ENCODE measurements around the gene STRA6. TPM values are rescaled to one million over a fixed set of nuclear protein-coding genes. Genes with fewer than 3 reads are reported as not detected.
A peak's percentile ranks its signal among the peaks of the same experiment; 100 is the strongest.

STRA6 gene
- total and polyA plus RNA-seq, 2 of the 8 experiments (the other 6 are each of a cell fraction or from before 2014, with no cell fraction given) = 9.3 to 14.5 TPM

DNA sequence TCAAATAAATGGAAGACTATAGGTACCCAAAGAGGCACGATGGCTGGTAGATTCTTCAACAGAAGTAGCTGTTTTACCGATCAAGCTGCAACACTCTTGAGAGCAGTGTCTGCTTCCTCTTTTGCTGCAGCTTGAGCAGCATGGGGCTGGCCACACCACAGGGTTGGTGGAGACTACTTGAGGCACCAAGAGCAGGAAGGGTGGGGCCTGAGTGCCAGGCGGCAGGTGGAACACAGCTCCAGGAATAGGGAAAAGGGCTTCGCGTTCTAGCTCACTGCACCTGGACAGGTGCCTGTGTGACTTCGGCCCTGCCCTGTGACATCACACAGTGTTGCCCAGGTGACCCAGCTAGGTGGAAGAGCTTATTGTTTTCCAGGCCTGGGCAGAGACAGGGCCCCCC is 33.4 kb upstream of the STRA6 start, which contains the start of gene CCDC33:
Gene CCDC33, plus strand, starts transcription at position 365 of the 400 bp plus-strand sequence. CDS start 394 bp downstream, outside the sequence.
- no peak within 1 kb of the TSS for H3K56ac ChIP-seq (replicated peaks; ENCODE audit: insufficient read length, low read depth, low read length)
- no peak within 1 kb of the TSS for H3K23ac ChIP-seq (ENCODE audit: insufficient read length)
- H2BK12ac ChIP-seq (ENCODE audit: low read depth, low read length) = no peak within 1 kb of the TSS; the same call in 1 of the 2 replicates
- H3K79me1 ChIP-seq (ENCODE audit: low read depth, low read length) = no peaks in the 10 kb centered on the region
- no peak within 1 kb of the TSS for H2AK5ac ChIP-seq (ENCODE audit: low read depth, low read length)
- H4K5ac ChIP-seq (ENCODE audit: insufficient read length, low read depth, low read length) = no peak within 1 kb of the TSS
- 87% methylated on average over 6 of the region's 6 CpGs; no CpG with 5 or more reads in 1 of the 2 experiments for WGBS, 2 experiments (ENCODE audit: extremely low coverage in 1 of 2, insufficient coverage in 1 of 2, insufficient read length in 1 of 2, insufficient replicate concordance in 2 of 2, low coverage in 1 of 2, low lambda C conversion rate in 2 of 2, missing lambda C conversion rate in 1 of 2)
- TF ChIP-seq CREB1 (IDR thresholded peaks at IDR 0.05) (no peak), RFX5 (IDR thresholded peaks at IDR 0.05; ENCODE audit: borderline replicate concordance, low read depth, low read length) (no peak), CBX8 (IDR thresholded peaks at IDR 0.05; ENCODE audit: borderline replicate concordance, low read depth, low read length) (no peak), BACH1 (IDR thresholded peaks at IDR 0.05; ENCODE audit: low read length) (no peak), HDAC6 (IDR thresholded peaks at IDR 0.05; ENCODE audit: low read depth, low read length) (no peak), PHF8 (conservative IDR thresholded peaks at IDR 0.05; ENCODE audit: low read depth, low read length) (no peak), POU5F1 (IDR thresholded peaks at IDR 0.05; ENCODE audit: low read depth, low read length) (no peak), ZNF274 (IDR thresholded peaks at IDR 0.05; ENCODE audit: borderline replicate concordance, extremely low read depth, low read length) (no peak), FOSL1 (IDR thresholded peaks at IDR 0.05; ENCODE audit: insufficient read depth, low read depth, low read length) (no peak), KDM5A (IDR thresholded peaks at IDR 0.05; ENCODE audit: low read length) (no peak), MAFK (IDR thresholded peaks at IDR 0.05; ENCODE audit: low read depth, low read length) (no peak), SP2 (IDR thresholded peaks at IDR 0.05; ENCODE audit: low read length) (no peak), KDM1A (IDR thresholded peaks at IDR 0.05; ENCODE audit: borderline replicate concordance, low read length) (no peak)
- no peak within 1 kb of the TSS for H3K4me2 ChIP-seq (ENCODE audit: insufficient read depth in 1 of 2, low read depth in 2 of 2, low read length in 2 of 2)
- H4K20me1 ChIP-seq (replicated peaks in 1 of 2; ENCODE audit: control insufficient read depth in 1 of 2, insufficient read depth in 2 of 2, low read length in 2 of 2) = no peaks in the 10 kb centered on the region
- no peaks in the 10 kb centered on the region for H3K9me3 ChIP-seq (ENCODE audit: insufficient read depth in 2 of 2, low read depth in 1 of 2, low read length in 1 of 2)
- peaks cover 0 to 9% (median 5%) of the 10 kb centered on the region in 4 experiments; a peak in 3 of 7 replicates for H3K27me3 ChIP-seq (replicated peaks in 1 of 4; ENCODE audit: control insufficient read depth in 3 of 4, extremely low read depth in 1 of 4, insufficient read depth in 3 of 4, low read length in 3 of 4)
- no peak within 1 kb of the TSS for H3K4me3 ChIP-seq (ENCODE audit: extremely low read depth in 1 of 4, insufficient read depth in 2 of 4, low read depth in 3 of 4, low read length in 4 of 4)
- H3K36me3 ChIP-seq (ENCODE audit: control insufficient read depth in 2 of 4, insufficient read depth in 4 of 4, low read length in 3 of 4) = no peaks in the 10 kb centered on the region
- ChIA-PET CTCF (ENCODE audit: partially characterized antibody) (interaction anchor here (0.8 to 1.6 kb wide), 5 partner anchors 9 to 88 kb away, joined by 3 to 5 read pairs (median 3); no protein-coding TSS in a partner anchor), POLR2A (ENCODE audit: partially characterized antibody) (interaction anchor here (0.8 kb wide), 1 partner anchor 9 kb away, joined by 3 read pairs; no protein-coding TSS in a partner anchor)
- H3K4ac ChIP-seq (replicated peaks; ENCODE audit: insufficient read length, low read depth, low read length) = no peak within 1 kb of the TSS
- H3K9ac ChIP-seq (replicated peaks in 1 of 4; ENCODE audit: extremely low read depth in 1 of 4, low read depth in 3 of 4, low read length in 3 of 4) = no peak within 1 kb of the TSS
- H3K4me1 ChIP-seq (replicated peaks in 1 of 4; ENCODE audit: control insufficient read depth in 3 of 4, insufficient read depth in 4 of 4, low read length in 3 of 4) = peaks cover 0 to 24% (median 10%) of the 10 kb centered on the region in 4 experiments; a peak in 6 of 7 replicates
- no peak within 1 kb of the TSS for H2BK120ac ChIP-seq (replicated peaks; ENCODE audit: low read depth, low read length)
- H3K18ac ChIP-seq (ENCODE audit: extremely low read depth, low read length) = no peak within 1 kb of the TSS
- no peak within 1 kb of the TSS; the same call in none of the 2 replicates for H2BK15ac ChIP-seq (ENCODE audit: low read length)
- H4K91ac ChIP-seq (replicated peaks; ENCODE audit: insufficient read length, low read length) = peak within 1 kb of the TSS; percentile 9
- H4K8ac ChIP-seq (ENCODE audit: extremely low read depth, insufficient read depth, low read length) = no peak within 1 kb of the TSS
- H2BK20ac ChIP-seq (ENCODE audit: low read length) = no peak within 1 kb of the TSS
- no peak within 1 kb of the TSS for H2BK5ac ChIP-seq (ENCODE audit: low read depth, low read length)
- DNase-seq (ENCODE audit: low read depth in 1 of 2, low spot score in 2 of 2) (no peak), FAIRE-seq (no peak)
- no peaks in the 10 kb centered on the region for H3K79me2 ChIP-seq (ENCODE audit: control insufficient read depth in 1 of 2, insufficient read depth in 2 of 2, low read length in 2 of 2)
- H2AFZ ChIP-seq (ENCODE audit: low read length) = no peak within 1 kb of the TSS
- H3K27ac ChIP-seq (ENCODE audit: low read depth, low read length) = no peak within 1 kb of the TSS
- 0 out of 2 replicates have a peak, but pooled peaks cover 2% of the 10 kb centered on the region for H3K23me2 ChIP-seq (ENCODE audit: low read depth, low read length)
- no peak within 1 kb of the TSS for H3K14ac ChIP-seq (ENCODE audit: insufficient read length)

Measured in H1 (cell line).